ENCODE data around the gene PFKFB3.
"Not testable (repeated sequence)": the region's sequence is repeated elsewhere in the genome, so short reads cannot be mapped to it uniquely, and the experiment has no call there.

DNA sequence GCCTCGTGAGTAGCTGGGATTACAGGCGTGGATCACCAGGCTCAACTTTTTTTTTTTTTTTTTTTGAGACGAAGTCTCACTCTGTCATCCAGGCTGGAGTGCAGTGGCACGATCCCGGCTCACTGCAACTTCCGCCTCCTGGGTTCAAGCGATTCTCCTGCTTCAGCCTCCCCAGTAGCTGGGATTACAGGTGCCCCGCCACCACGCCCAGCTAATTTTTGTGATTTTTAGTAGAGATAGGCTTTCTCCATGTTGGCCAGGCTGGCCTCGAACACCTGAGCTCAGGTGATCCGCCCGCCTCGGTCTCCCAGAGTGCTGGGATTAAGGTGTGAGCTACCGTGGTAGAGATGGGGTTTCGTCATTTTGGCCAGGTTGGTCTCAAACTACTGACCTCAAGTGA lies 36.8 kb upstream of the PFKFB3 start:
- TF ChIP-seq, protein P1, sequence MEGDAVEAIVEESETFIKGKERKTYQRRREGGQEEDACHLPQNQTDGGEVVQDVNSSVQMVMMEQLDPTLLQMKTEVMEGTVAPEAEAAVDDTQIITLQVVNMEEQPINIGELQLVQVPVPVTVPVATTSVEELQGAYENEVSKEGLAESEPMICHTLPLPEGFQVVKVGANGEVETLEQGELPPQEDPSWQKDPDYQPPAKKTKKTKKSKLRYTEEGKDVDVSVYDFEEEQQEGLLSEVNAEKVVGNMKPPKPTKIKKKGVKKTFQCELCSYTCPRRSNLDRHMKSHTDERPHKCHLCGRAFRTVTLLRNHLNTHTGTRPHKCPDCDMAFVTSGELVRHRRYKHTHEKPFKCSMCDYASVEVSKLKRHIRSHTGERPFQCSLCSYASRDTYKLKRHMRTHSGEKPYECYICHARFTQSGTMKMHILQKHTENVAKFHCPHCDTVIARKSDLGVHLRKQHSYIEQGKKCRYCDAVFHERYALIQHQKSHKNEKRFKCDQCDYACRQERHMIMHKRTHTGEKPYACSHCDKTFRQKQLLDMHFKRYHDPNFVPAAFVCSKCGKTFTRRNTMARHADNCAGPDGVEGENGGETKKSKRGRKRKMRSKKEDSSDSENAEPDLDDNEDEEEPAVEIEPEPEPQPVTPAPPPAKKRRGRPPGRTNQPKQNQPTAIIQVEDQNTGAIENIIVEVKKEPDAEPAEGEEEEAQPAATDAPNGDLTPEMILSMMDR (IDR thresholded peaks at IDR 0.05 in 8 of 11, conservative IDR thresholded peaks at IDR 0.05 in 3 of 11) = not testable (repeated sequence)
- TF ChIP-seq POLR2A, POLR2AphosphoS5 (IDR thresholded peaks at IDR 0.05): not testable (repeated sequence)

Measured in spleen (tissue), 7 donors.